ENCODE results near the gene PDE1A.

Gene PDE1A

DNA sequence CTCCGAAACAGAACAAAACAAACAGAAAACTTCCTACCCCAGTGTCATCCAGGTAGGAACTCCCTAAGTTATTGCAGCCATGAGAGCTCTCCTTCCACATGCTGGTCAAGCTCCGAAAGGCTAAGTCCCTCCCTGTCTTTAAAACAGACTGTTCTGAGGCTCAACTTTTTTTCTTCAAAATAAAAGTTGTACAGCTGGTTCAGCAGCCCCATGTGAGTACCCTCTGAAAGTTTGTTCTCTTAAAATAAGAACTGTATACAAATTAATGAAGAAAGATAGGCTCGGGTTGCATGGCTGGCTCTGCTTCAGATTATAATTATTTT is at the start of gene PDE1A:
TSS of gene PDE1A (minus strand) at position 119 of the 323 bp plus-strand sequence.
- in situ Hi-C loops (cut with MboI; ENCODE audit: low sequenced_read_pairs) = no loop called here

DNA sequence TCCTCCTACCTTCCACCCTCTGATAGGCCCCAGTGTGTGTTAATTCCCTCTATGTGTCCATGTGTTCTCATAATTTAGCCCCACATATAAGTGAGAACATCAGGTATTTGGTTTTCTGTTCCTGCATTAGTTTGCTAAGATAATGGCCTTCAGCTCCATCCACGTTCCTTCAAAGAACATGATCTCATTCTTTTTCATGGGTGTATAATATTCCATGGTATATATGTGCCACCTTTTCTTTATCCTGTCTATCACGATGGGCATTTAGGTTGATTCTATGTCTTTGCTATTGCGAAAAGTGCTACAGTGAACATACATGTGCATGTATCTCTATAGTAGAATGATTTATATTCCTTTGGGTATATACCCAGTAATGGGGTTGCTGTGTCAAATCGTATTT is 46.8 kb upstream of the PDE1A start:
- in situ Hi-C loops (cut with MboI; ENCODE audit: low sequenced_read_pairs) = no loop called here

DNA sequence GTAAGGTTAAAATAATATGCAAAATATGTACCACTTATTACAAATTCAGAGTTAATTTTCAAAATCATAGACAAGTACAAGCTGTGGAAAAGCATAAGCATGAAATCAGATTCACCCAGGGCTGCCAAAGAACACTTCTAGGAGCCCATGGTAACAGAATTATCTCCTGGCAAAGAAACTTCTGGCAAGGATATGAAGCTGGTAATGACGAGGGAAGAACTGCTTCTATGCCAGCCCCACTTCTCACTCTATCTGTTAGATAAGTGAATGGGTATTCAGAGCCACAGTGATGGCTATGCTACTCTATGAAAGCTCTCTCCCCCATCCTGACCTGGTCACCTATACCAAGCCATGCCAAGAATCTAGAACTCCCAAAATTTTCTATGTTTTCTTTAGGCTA is 36.9 kb upstream of the PDE1A start:
- in situ Hi-C loops (cut with MboI; ENCODE audit: low sequenced_read_pairs) = no loop called here

DNA sequence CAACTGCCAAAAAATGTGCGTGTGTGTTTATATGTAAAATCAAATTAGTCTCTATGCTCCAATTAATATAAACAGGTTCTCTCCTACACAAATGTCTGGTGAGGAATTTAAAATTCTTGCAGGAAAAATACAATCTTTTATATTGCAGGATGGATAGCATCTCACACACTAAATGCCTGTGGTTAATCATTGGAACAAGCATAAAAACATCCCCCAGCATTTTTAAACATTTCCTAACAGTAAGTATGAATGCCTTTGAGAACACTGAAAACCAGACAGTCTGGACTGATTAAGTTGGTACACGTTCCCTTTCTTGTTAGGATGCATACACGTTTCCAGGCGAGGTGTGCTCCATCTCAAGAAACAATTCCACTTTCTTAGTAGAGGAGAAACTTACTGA is 29.9 kb upstream of the PDE1A start:
- in situ Hi-C loops (cut with MboI; ENCODE audit: low sequenced_read_pairs) = no loop called here

DNA sequence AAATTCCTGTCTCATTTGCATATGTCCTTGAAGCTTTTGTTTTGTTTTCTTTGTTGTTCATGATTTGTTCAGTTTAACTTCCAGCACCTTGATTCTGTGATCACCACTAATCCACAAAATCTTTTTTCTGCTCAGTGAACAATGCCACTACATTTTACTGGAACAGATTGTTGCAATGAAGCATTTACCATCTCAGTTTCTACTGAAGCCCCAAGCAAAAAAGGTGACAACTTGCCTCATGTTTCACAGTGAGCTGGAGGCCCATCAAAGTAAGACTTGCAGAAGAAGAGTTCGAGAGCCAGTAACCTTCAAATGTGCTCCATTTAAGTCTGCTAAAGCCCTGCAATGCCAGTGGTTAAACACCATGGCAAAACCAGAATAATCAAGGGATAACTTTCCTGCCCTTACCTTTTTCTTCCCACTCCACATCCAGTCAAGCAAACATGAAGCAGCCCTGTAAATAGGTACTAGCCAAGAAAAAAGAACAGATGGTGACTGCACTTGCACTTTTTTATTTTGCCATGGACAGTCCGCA is 25.7 kb upstream of the PDE1A start:
- in situ Hi-C loops (cut with MboI; ENCODE audit: low sequenced_read_pairs) = no loop called here

DNA sequence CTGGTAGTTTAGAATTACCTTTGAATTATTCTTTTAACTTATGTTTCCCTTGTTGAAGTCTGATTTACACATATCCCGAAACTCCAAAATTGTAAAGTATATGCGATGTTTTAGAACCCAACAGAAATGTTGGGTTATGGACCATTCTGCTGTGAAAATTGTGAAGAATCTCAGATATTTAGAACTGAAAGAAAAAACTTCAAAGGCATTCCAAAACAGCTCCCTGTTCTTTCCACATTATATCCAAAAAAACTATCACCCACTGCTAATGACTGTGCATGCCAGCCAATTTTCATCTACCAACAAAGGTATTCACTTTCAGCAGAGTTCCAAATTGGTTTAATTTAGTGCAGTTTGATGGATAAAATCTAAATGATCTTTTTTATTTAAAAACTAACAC is 21.5 kb upstream of the PDE1A start:
- in situ Hi-C loops (cut with MboI; ENCODE audit: low sequenced_read_pairs) = no loop called here

DNA sequence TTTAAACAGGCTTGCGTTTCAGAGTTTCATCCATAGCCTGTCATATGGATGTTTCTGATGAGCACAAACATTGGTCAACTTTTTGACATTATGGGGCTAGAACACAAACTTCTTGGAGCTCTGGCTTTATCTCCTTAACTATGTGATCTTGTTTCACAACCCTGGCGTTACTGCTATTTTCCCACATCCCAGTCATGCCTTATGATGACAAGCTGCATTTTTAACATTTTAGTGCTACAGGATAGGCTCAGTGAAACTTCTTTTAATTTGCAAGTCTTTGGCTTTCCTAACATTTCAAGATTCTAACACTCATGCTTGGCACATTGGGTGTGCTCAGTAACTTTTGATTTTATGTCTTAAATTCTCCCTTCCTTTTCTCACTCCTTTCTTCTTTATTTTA is 21.0 kb upstream of the PDE1A start:
- in situ Hi-C loops (cut with MboI; ENCODE audit: low sequenced_read_pairs) = no loop called here

DNA sequence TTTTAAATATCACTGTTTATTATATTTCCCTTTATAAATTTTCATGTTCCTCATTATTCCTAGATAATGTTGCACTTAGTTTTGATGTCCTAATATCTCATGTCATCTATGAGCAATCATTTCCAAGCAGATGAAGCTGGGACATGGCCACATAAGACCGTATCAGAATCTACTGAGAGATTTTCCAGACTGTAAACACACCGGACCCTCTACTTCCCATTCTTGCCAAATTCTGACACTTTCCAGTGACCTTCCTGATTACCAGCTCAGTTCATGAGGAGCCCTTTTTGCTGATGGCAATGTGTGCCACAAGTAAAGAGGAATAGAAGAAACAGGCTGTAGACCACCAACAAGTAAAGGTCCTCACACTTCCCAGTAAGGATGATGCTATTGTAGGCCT is 20.3 kb upstream of the PDE1A start:
- in situ Hi-C loops (cut with MboI; ENCODE audit: low sequenced_read_pairs) = no loop called here

DNA sequence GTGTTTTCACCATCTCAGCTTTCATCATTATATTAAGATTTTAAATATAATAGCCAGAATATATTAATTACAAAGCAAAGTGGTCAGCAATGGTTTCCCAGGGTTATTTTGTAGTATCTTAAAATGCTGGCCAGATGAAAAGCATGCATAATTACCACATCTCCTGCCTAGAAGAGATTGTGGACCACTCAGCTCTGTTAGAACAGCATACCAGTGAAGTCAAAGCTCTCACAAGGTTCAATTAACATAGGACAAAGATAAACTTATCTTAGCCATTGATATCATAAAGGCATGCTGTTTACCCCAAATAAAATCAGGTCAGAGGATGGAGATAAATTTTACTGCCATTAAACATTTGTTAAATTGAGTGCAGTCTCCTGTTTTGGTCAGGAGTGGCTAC is 19.3 kb upstream of the PDE1A start:
- in situ Hi-C loops (cut with MboI; ENCODE audit: low sequenced_read_pairs) = no loop called here

DNA sequence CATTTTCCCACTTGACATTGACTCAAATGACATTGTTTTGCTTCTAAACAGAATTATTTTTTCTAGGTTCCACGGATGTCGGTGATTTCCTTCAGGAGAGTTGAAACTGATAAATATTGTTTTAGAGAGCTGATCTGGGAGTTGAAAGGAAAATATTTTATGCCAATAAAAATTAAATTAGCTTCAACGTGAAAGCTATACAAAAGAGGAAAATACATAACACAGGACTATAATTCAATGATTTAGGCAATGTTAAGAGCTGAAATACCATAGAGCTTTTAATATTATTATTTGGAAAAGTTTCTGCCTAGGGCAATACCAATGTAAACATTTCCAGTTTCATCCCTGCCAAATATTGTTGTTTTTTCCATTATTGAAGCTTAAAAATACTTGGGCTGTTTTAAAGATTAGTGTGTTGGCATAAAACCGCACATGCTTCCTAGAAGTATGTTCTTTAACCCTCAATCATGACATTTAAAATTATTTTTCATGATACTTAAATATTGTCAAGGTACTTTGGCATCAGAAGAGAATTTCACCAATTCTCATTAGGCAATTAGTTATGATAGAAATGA is 18.6 kb upstream of the PDE1A start:
- in situ Hi-C loops (cut with MboI; ENCODE audit: low sequenced_read_pairs) = no loop called here

DNA sequence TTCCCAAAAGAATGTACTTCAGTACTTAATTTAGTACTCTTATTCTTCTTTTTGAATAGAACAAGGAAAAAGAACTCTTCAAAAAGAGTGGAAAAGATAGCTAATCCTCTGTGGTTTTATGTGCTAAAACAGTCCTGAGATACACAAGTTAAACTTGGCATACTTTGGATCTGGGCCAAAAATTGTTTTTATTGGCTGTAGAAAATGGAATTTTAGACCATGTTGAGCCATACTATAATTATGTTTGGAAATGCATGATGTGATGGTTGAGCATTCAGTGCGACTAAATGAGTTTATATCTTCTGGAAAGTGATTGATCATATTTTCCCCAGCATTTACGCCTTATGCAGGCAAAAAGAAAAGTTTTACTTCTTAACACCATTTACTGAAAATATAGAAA is 18.0 kb upstream of the PDE1A start:
- in situ Hi-C loops (cut with MboI; ENCODE audit: low sequenced_read_pairs) = no loop called here

DNA sequence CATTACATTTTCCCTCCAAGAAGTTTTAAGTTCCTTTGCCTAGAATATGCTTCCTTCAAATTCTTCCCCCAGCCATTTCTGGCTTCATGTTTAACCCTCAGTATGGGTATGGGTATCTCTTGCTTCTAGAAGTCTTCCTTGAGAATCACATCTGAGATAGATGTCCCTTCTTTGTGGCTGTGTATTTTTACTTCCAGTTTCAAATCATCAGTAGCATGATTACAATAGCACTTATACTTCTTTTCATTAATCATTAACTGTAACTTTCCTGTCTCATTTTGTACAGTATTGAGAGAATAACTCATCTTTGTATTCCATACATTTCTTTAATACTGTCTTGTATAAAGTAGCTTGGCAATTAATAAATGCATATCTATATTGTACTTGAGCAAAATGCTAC is 17.3 kb upstream of the PDE1A start:
- in situ Hi-C loops (cut with MboI; ENCODE audit: low sequenced_read_pairs) = no loop called here

DNA sequence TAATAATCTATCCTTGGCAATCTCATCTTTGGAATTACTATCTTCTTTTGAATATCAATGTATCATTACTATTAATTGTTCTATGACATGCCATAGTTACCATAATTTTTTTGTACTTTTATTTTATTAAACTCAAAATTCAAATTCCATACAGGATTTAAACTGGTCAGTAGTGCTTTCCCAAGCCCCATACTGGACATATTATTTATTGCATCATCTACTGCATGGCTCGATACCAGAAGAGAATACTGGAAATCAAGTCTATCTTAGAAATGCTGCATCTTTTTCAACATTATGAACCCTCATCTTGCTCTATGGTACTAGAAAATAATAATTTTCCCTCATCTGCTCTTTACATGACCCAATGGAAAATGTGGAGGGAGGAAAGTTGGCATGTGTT is 9.4 kb upstream of the PDE1A start:
- in situ Hi-C loops (cut with MboI; ENCODE audit: low sequenced_read_pairs) = no loop called here

DNA sequence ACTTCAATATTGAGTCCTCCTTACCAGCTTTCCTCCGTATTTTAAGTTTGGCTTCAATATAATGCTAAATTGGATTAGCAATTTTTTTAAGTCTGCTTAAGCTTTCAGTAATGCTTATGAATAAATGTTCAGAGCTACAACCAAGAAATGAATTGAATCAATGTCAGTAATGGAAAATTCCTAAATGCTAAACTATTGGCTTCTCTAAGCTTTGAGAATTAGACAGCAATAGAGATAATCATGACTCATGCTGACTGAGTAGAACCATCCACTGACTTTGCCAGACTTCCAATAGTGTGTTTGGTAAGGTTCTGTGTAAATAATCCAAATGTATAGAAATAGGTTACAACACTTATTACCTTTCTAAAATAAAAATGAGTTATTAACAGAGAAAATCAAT is 8.9 kb upstream of the PDE1A start:
- in situ Hi-C loops (cut with MboI; ENCODE audit: low sequenced_read_pairs) = no loop called here

DNA sequence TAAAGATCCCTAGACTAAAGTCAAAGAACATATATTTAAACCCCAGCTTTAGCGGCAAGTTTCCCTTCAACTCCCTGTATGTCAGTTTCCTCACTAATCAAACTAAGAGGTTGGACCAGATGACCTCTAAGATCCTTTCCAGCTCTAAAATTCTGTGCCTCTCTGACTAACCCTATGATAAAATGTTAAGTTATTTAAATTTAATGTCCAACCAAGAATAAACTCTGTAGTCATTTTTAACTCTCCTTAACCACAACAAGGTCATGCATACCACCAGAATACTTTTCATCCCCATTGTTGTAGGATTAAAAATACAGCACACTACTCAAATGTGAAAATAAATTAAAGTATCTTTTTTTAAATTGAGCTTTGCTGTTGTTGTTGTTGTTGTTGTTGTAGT is 5.2 kb upstream of the PDE1A start:
- in situ Hi-C loops (cut with MboI; ENCODE audit: low sequenced_read_pairs) = no loop called here

DNA sequence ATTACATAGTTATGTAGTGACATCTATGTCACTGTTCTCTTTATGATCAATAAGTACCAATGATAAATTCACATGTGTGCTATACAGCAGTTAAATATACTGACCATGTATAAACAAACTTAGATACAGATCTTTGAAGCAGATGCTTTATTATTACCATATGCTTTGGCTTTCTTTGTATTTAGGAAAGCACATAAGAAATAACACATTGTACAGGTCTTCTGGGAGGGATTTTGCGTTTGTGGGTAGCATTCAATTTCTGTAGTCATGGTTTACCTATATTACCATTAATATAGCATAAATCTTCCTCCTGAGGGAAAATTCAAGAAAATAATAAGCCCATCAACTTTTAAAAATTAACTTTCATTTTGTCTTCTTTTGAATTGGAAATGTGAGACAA is 1.6 kb upstream of the PDE1A start:
- in situ Hi-C loops (cut with MboI; ENCODE audit: low sequenced_read_pairs) = no loop called here

DNA sequence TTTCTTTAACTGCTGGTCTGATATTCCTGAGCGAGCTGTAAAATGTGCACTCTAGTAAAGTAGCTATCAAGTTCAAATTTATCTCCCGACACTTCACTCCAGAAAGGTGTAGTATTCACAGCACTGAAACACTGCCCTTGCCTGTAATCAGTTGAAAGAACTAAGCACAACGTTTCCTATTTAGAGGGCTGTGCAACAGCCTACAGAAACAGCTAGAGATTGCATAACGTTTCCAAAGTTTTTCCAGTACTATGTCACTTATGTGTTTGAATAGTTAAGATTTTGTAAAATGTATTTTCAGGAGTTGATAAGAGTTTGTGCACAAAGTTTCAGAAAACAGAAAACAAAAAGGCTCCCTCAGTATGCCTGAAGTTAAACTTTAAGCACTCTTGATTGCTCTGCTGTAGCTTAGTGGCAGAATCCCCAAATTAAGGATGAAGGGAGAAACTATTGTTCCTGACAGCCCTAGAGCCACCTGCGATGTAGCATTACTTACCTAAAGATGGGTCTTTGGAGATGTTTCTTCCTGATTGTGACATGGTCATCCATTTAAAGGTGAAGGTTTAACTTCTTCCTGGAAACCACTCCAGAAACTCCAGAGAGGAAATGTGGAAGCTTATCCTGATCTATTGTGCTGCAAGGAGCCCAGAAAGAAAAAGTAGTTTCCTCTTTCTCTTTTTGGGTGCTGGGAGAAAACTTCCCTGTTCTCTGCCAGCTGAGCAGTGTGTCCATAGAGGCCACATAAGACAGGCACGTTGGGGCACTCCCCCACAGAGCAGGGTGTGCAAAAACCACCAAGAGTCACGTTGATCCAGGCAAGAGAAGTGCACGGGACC is 536 bp downstream of the PDE1A start:
- in situ Hi-C loops (cut with MboI; ENCODE audit: low sequenced_read_pairs) = no loop called here

DNA sequence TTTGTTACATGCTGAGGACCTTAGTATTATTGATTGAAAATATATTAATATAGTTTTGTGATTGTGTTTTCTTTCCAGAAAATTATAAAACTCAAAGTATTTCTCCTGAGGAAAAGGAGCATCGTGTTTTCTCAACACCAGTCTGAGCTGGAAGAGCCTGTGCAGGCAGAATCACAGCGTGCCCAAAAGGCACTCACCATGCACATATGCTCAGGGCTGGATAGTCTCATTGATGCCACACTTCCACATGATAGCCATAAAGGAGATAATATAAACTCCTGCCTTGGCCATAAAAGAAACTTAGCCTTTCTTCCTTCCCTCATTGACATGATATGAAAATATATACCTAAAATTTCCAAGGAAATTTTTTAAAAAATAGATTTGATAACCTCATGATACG is 4.0 kb downstream of the PDE1A start:
- in situ Hi-C loops (cut with MboI; ENCODE audit: low sequenced_read_pairs) = no loop called here

DNA sequence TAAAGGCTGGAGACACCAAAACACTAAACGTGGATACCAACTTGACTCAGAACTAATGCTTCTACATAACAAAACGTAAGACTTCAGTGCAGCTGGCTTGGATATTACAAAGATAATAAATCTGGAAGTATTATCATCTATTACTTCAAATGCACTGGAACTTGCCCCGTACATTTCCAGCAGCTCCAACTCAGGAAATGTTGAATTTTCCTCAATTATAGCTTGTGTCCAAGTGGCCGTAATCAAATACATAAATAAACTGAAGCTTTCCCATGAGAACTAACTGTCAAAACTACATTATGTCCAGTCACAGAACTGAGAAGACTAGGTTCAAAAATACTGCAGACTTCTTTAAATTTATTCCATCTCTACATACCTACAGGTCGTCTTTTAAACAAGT is 6.2 kb downstream of the PDE1A start:
- in situ Hi-C loops (cut with MboI; ENCODE audit: low sequenced_read_pairs) = no loop called here

DNA sequence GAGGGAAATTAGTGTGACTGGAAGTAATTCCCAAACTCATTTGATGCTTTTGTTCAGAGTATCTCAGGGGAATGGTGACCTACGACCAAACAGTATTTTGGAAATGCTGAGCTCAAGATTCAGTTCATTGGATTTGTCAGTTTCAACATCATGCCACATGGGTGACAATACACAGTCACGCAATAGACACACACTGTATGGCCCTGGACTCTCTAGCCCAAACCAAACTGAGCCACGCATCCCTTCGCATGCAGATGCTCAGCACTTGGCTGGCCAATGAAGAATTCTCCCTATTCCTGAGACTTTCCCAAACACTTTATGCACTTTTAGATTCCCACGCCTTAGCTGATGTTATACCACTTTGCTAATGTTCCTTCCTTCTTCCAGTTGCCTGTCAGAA is 10.0 kb downstream of the PDE1A start:
- in situ Hi-C loops (cut with MboI; ENCODE audit: low sequenced_read_pairs) = no loop called here

DNA sequence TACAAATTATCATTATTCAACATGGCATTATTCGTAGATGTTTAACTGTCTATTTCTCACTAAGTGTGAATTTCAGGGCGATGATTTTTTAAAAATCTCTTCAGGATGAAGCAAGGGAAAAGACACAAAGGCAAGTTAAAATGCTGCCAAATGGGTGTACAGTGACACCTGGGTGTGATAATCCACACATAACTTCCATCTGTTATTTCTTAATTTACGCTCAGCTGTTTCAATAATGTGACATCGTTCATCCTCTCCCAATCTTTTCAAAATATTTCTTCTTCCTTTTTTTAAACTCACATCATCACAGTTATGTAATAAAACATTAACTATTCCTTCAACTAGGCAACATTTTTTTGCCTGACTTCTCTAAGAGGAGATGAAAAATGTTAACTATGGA is 10.6 kb downstream of the PDE1A start:
- in situ Hi-C loops (cut with MboI; ENCODE audit: low sequenced_read_pairs) = no loop called here

DNA sequence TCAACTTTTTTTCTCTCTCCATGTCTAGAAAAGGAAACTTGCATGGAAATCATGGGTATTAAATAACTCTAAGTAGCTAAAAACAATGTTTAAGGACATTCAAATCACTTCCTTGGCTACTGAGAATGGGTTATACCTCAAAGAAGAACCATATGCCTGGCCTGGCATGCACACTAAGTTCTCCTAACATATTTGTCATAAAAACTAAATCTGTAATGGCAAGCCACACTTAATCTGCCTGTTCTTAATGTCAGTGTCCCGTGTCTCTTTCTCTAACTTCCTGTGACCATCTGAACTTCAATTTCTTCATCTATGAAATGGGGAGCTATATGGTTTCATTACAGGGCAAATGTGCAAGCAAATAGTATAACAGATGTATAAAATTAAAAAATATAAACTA is 11.1 kb downstream of the PDE1A start:
- in situ Hi-C loops (cut with MboI; ENCODE audit: low sequenced_read_pairs) = no loop called here

DNA sequence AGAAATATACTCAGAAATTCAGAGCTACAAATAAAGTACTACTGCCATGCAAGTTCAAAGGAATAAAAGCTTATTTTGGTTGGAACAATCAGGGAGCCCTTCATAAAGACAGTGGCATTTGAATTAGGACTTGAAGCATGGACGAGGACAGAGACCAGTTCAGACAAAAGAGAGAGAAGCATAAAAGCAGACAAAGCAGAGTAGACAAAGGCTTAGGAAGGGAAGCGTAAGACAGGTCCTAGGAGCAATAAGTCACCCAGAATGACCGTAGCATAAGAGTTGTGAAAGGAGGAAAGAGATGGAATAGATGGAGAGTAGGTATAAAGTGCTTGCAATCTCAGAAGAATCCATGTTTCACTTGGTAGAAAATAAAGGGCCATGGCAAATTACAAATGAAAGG is 14.0 kb downstream of the PDE1A start:
- in situ Hi-C loops (cut with MboI; ENCODE audit: low sequenced_read_pairs) = no loop called here

All from HL-60/S4 treated with phorbol 12-myristate 13-acetate at 8.2 ng/mL for 4 days and 3 days (cell line).